A549 treated with CpdA at 1 μM for 4 hours (cell line): ENCODE measurements around the gene CD2BP2. TPM values are rescaled to one million over a fixed set of nuclear protein-coding genes. Genes with fewer than 3 reads are reported as not detected.

Source experiments
- total RNA-seq: library from RNA; stranded (reverse); fragments of 200-300 nt; extraction: Qiagen RNA extraction; gene quantifications from 5 replicates; pipeline ENCODE4 v1.2.3, GENCODE V29; 2022; ENCODE audit warnings: low read depth

CD2BP2 gene
- total RNA-seq: 59.6 to 69.1 TPM (median 68.3 TPM) in 5 replicates

DNA sequence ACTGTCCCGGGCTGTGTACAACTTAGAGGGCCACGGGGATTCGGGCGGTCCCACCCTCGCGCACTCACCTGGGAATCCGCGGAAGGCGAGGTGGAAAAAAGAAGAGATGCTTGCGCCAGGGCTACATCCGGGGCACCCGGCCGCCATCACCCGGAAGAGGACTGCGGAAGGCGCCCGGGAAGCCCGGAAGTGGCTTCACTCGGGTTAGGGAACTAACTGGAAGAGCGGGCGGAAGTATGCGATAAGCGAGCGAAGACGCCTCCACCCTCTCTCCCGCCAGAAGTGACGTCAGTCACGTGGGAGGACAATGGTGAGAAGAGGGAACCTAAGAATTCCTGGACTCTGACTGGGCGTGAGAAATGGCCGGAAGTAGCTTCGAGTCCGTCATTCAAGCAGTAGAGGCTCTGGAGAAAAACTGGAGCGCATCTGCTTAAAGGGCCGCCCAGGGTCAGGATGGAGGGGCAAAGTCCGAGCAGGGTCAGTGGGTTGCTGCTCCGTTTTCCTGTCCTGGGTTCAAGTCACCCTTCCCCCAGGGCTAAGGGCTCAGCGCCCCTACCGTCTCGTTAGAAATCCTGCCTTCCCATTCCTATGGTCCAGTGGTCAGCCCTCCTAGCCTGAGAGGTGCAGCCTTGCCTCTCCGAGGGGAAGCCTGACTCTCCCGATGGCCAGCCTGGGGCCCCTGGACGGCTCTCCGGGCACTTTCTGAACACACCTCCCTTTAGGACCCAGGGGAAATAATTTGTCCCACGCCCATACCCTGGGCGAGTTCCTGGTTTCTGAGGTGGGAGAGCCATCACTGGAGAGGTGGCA, at the start of gene CD2BP2:
Gene CD2BP2, minus strand, starts transcription at position 165 of the 810 bp plus-strand sequence. CDS start 627 bp downstream, outside the sequence.

DNA sequence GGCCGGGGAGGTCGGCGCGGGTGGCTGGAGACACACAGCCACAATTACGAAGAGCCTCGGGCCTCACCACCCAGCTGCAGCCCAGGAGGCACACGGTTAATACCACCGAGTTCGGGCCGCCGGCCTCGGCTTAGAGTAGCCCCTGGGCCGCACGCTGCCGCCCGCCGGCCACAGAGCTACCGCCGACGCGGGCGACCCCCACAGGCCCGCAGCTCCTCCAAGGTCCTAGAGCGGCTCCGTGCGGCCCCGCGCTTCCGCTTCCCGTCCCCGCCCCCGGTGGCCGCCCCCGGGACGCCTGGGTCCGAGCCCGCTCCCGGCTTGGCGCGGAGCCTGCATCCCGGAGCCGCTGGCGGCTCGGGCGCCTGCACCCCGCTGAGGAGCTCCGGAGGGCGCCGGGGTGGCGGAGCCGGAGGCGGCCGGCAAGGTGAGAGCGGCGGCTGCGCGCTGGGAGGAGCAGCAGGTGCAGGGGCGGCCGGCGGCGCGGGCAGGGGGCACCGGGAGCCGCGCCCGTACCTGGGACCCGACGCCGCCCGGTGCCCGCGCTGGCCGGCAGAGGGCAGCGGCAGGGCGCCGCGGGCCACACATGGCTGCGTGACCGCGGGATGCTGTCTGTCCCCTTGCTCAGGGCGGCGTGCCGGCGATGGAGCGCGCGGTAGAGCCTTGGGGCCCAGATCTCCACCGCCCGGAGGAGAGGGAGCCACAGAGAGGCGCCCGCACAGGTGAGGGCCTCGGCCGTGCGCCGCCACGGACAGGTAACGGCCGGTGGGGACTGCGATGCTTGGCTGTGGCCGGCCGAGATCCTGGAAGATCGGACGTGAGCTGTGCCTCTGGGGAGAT, 40.3 kb upstream of the CD2BP2 start, which contains the start of gene ZNF48:
Gene ZNF48, plus strand, starts transcription at position 266 of the 837 bp plus-strand sequence. Its CDS starts 375 bp downstream, at position 641.

DNA sequence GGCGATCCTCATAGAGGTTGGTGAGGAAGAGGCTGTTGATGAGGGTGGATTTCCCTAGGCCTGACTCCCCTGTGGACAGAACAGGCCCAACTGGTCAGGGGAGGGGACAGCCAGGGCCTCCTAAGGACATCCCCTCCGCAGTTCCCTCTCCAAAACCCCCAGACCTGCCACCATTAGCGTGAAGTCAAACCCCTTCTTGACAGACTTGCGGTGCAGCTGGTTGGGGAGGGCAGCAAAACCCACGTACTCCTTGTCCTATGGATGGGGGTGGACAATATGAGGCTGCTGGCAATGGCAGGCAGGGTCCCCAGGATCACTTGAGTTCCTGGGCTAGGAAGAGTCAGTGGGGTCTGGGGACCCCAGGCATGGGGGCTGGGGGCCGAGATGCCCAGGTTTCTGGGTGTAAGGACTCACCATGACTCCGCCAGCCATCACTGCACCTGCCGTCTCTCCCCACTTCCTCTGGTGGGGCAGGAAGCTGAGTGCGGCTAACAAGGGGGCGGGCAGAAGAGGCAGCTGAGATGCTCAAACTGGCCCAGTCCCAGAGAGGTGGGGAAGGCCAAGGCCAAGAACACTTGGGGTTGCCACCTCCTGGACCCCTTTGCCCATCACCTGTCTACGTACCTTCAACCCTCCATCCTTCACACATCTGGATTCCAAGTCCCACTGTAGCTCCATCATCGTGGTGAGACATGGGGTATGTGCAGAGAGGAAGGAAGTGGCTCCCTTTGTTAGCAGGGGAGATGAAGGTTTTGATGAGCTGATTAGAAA, 27.2 kb upstream of the CD2BP2 start, which contains the start of gene SEPTIN1:
Gene SEPTIN1, minus strand, starts transcription at position 451 of the 771 bp plus-strand sequence. Its CDS starts 19 bp downstream, at position 432.

DNA sequence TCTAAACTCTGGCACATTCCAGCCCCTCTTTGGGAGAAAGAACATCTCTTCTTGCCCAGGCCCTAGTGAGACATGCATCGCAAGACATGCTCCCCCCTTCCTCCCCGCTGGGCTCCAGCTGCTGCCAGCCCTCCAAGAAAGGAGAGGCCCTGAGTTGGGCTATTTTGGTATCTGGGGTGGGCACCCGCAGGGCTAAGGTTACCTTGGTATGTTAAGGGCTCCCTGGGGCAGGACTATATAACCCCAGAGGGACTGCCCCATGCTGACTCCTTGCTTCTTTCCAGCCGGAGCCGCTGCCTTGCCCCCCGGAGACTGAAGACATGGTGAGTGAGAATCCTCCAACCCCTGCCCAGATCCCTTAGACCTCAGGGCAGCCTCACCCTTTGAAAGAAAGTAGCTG, 19.4 kb upstream of the CD2BP2 start, which contains the start of gene MYL11:
Gene MYL11, plus strand, starts transcription at position 265 of the 400 bp plus-strand sequence. Its CDS starts 56 bp downstream, at position 321.

DNA sequence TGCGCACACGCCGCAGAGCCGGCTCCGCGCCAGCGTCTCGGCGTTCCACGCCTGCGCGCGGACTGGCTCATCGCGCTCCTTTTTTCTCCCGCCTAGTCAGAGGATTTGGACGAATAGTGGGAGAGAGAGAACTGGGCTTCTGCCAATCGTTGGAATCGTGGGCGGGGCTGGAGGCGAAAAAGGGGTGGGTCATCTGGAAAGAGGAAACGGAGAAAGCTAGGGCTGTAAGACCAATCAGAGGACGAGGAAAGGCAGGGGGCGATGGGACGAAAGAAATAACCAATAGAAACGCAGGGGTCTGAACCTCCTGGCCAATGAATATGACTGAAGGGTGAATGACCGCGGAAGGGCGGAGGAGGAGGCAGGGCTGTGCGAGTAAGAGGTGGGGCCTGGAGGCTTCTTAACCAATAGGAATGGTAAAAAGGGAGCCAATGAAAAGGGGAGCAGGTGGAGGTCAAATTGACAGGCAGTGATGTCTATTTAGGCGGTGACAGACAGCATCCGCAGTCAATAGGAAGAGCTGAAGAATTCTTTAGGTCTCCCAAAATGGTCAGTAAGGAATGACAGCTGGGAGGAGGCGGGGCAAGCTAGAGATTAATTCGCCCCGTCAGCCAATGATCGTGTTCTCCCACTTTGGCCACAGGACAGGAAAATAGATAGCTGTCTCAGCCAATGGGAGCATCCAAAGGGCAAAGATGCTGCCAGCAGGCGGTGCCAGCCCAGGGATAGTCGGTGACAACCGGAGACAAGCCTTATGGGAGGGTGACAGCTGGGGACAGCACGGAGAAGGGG, 15.5 kb upstream of the CD2BP2 start, which contains the start of gene TBC1D10B:
Gene TBC1D10B, minus strand, starts transcription at position 39 of the 792 bp plus-strand sequence. CDS start 311 bp downstream, outside the sequence.

Other genes starting within 250 kb of the CD2BP2 start
- 1.2 to 2.2 TPM (median 2.0 TPM) in 5 replicates for gene GDPD3, start 241.8 kb downstream of the CD2BP2 start, total RNA-seq
- 31.6 to 37.3 TPM (median 34.5 TPM) in 5 replicates for gene MAPK3, start 232.1 kb downstream of the CD2BP2 start, total RNA-seq
- 2.6 to 6.0 TPM (median 3.1 TPM) in 5 replicates for gene CORO1A, start 171.7 kb downstream of the CD2BP2 start, total RNA-seq
- 149 to 252 TPM (median 217 TPM) in 5 replicates for gene BOLA2B, start 161.6 kb downstream of the CD2BP2 start, total RNA-seq
- gene SLX1A, start 161.4 kb downstream of the CD2BP2 start, total RNA-seq: 7.2 to 24.4 TPM (median 12.9 TPM) in 5 replicates
- gene SULT1A3, start 156.1 kb downstream of the CD2BP2 start, total RNA-seq: 4.2 to 10.3 TPM (median 8.6 TPM) in 5 replicates
- 2.2 to 2.9 TPM (median 2.5 TPM) in 5 replicates for gene NPIPB13, start 106.8 kb downstream of the CD2BP2 start, total RNA-seq
- gene TBC1D10B, start 15.2 kb upstream of the CD2BP2 start, total RNA-seq: 25.3 to 35.6 TPM (median 33.7 TPM) in 5 replicates
- 0.17 to 0.64 TPM (median 0.42 TPM) in 3 of 5 replicates, not detected in the others for gene MYL11, start 19.5 kb upstream of the CD2BP2 start, total RNA-seq
- gene SEPTIN1, start 27.3 kb upstream of the CD2BP2 start, total RNA-seq: 1.4 to 2.2 TPM (median 1.8 TPM) in 5 replicates
- gene ZNF48, start 40.1 kb upstream of the CD2BP2 start, total RNA-seq: 10.4 to 14.2 TPM (median 12.3 TPM) in 5 replicates
- gene ZNF771, start 52.3 kb upstream of the CD2BP2 start, total RNA-seq: 2.8 to 6.4 TPM (median 5.7 TPM) in 5 replicates
- 105 to 146 TPM (median 134 TPM) in 5 replicates for gene DCTPP1, start 74.7 kb upstream of the CD2BP2 start, total RNA-seq
- 51.5 to 56.6 TPM (median 52.3 TPM) in 5 replicates for gene SEPHS2, start 90.6 kb upstream of the CD2BP2 start, total RNA-seq
- 0.08 to 0.22 TPM (median 0.10 TPM) in 3 of 5 replicates, not detected in the others for gene ITGAL, start 117.4 kb upstream of the CD2BP2 start, total RNA-seq
- 32.6 to 49.0 TPM (median 48.3 TPM) in 5 replicates for gene ZNF768, start 171.3 kb upstream of the CD2BP2 start, total RNA-seq
- 2.8 to 4.9 TPM (median 4.4 TPM) in 5 replicates for gene ZNF747, start 179.6 kb upstream of the CD2BP2 start, total RNA-seq
- gene ZNF764, start 203.1 kb upstream of the CD2BP2 start, total RNA-seq: 5.0 to 6.8 TPM (median 6.1 TPM) in 5 replicates
- 6.3 to 8.5 TPM (median 7.6 TPM) in 5 replicates for gene ZNF688, start 216.4 kb upstream of the CD2BP2 start, total RNA-seq
- gene ZNF785, start 230.4 kb upstream of the CD2BP2 start, total RNA-seq: not detected in 5 replicates